ENCODE measurements around the gene ZNF821. TPM values are rescaled to one million over a fixed set of nuclear protein-coding genes. Genes with fewer than 3 reads are reported as not detected.
"Not testable (repeated sequence)": the region's sequence is repeated elsewhere in the genome, so short reads cannot be mapped to it uniquely, and the experiment has no call there.

ZNF821 gene
- total RNA-seq, 2 experiments from 2014 or later: 3.7 to 4.1 TPM

DNA sequence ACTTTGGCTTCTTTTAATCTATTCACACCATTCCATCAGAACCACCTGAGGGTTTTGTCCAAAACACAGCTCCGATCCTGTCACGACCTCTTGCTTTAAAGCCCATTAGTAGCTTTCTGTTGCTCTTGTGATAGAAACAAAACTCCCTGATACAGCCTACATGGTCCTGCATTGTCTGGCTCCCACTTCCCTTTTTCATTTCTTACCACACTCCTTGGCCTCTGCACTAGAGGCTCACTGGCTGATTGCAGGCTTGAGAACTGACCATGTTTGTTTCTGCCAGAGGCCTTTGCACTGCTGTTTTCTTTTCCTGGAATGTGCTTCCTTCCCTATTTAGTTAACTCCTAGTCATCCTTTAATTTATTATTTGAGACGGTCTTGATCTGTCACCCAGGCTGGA is 35.1 kb upstream of the ZNF821 start:
- ATAC-seq (no peak), DNase-seq (no peak)
- H3K27me3 Mint-ChIP-seq (ENCODE audit: low read depth): no peaks in the 10 kb centered on the region
- ChIA-PET POLR2A (no interaction called here), CTCF (interaction anchor here (1.2 kb wide), 1 partner anchor 36 kb away, joined by 3 read pairs; no protein-coding TSS in a partner anchor)
- H3K4me1 Mint-ChIP-seq (ENCODE audit: low read depth): peaks cover 32% of the 10 kb centered on the region
- H3K4me3 Mint-ChIP-seq: no peak overlapping the region
- peaks cover 85% of the 10 kb centered on the region for H3K36me3 Mint-ChIP-seq (ENCODE audit: low read depth)
- H3K9me3 Mint-ChIP-seq (ENCODE audit: insufficient read depth): no peaks in the 10 kb centered on the region
- H3K27ac Mint-ChIP-seq: no peak overlapping the region

GRCh38 chr16:71917900-71918299 is 33.9 kb upstream of the ZNF821 start:
- no peak for DNase-seq
- Mint-ChIP-seq H3K36me3 (ENCODE audit: low read depth) (peaks cover 81% of the 10 kb centered on the region), H3K27ac (no peak overlapping the region), H3K27me3 (ENCODE audit: low read depth) (no peaks in the 10 kb centered on the region), H3K4me1 (ENCODE audit: low read depth) (peaks cover 23% of the 10 kb centered on the region), H3K9me3 (ENCODE audit: insufficient read depth) (no peaks in the 10 kb centered on the region), H3K4me3 (no peak overlapping the region)
- CTCF ChIA-PET: interaction anchor here (2.4 kb wide), 1 partner anchor 44 kb away, joined by 10 read pairs; no protein-coding TSS in a partner anchor
- POLR2A ChIA-PET: interaction anchor here (0.6 to 1.0 kb wide), 2 partner anchors 23 to 49 kb away, joined by 3 read pairs; no protein-coding TSS in a partner anchor
- no peak for ATAC-seq

GRCh38 chr16:71916397-71916920 is 32.5 kb upstream of the ZNF821 start:
- H3K27me3 Mint-ChIP-seq (ENCODE audit: low read depth): no peaks in the 10 kb centered on the region
- ChIA-PET CTCF (interaction anchor here (1.3 to 2.4 kb wide), 2 partner anchors 34 to 45 kb away, joined by 8 to 10 read pairs; no protein-coding TSS in a partner anchor), POLR2A (no interaction called here)
- no peaks in the 10 kb centered on the region for H3K9me3 Mint-ChIP-seq (ENCODE audit: insufficient read depth)
- H3K27ac Mint-ChIP-seq: no peak overlapping the region
- peaks cover 25% of the 10 kb centered on the region for H3K4me1 Mint-ChIP-seq (ENCODE audit: low read depth)
- peaks cover 78% of the 10 kb centered on the region for H3K36me3 Mint-ChIP-seq (ENCODE audit: low read depth)
- DNase-seq (no peak), ATAC-seq (no peak)
- no peak overlapping the region for H3K4me3 Mint-ChIP-seq

DNA sequence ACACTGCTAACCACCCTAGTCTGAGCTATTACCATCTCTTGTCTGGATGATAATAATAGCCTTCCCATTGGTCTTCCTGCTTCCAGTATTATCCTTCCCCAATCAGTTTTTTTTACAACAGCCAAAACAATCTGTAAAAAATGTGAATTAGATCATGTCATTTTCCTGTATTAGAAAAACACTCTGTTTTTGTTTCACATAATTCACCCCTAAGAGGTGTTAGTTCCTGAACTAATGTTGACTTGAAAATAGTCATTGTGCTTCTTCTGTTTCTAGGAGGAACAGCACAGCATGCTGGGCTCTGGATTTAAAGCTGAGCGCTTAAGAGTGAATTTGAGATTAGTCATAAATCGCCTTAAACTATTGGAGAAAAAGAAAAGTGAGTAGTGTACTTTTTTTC is 31.4 kb upstream of the ZNF821 start:
- no peak for ATAC-seq
- Mint-ChIP-seq H3K4me3 (no peak overlapping the region), H3K9me3 (ENCODE audit: insufficient read depth) (no peaks in the 10 kb centered on the region), H3K36me3 (ENCODE audit: low read depth) (peaks cover 72% of the 10 kb centered on the region), H3K27ac (no peak overlapping the region), H3K4me1 (ENCODE audit: low read depth) (peaks cover 25% of the 10 kb centered on the region), H3K27me3 (ENCODE audit: low read depth) (no peaks in the 10 kb centered on the region)
- POLR2A ChIA-PET: no interaction called here
- DNase-seq: no peak
- CTCF ChIA-PET: no interaction called here

- ATAC-seq: no peak
- H3K27ac Mint-ChIP-seq: no peak overlapping the region
Observed at GRCh38 chr16:71914802-71915201, 30.8 kb upstream of the ZNF821 start.

DNA sequence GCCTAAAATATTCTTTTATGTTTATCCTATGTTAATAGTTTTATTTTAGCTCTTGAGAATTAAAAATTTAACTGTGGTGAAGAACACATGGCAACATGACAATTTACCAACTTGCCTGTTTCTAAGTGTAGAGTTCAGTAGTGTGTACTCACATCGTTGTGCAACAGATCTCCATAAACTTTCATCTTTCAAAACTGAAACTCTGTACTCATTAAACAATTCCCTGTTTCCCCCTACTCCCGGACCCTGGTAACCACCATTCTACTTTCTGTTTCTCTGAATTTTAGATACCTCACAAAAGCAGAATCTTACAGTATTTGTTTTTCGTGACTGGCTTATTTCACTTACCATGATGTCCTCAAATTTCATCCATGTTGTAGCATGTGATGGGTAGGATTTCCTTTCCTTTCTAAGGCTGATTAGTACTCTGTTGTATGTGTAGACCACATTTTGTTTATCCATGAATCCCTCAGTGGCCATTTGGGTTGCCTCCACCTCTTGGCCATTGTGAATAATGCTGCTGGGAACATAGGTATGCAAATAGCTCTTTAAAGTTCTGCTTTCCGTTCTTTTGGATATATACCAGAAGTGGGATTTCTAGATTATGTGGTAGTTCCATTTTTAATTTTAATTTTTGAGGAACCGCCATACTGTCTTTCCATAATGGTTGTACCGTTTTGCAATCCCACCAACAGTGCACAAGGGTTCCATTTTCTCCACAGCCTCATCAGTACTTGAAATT is 28.7 kb upstream of the ZNF821 start:
- peaks cover 28% of the 10 kb centered on the region for H3K4me1 Mint-ChIP-seq (ENCODE audit: low read depth)
- peaks cover 63% of the 10 kb centered on the region for H3K36me3 Mint-ChIP-seq (ENCODE audit: low read depth)
- H3K27ac Mint-ChIP-seq: no peak overlapping the region
- no peak overlapping the region for H3K4me3 Mint-ChIP-seq
- DNase-seq (no peak), ATAC-seq (no peak)
- H3K27me3 Mint-ChIP-seq (ENCODE audit: low read depth): no peaks in the 10 kb centered on the region
- ChIA-PET CTCF (interaction anchor here (1.6 kb wide), 1 partner anchor 49 kb away, joined by 5 read pairs; no protein-coding TSS in a partner anchor), POLR2A (interaction anchor here (0.8 kb wide), 1 partner anchor 15 kb away, joined by 3 read pairs; no protein-coding TSS in a partner anchor)
- H3K9me3 Mint-ChIP-seq (ENCODE audit: insufficient read depth): no peaks in the 10 kb centered on the region

More at GRCh38 chr16:71914802-71915201, 30.8 kb upstream of the ZNF821 start:
- Mint-ChIP-seq H3K9me3 (ENCODE audit: insufficient read depth) (no peaks in the 10 kb centered on the region), H3K27me3 (ENCODE audit: low read depth) (no peaks in the 10 kb centered on the region), H3K4me3 (no peak overlapping the region), H3K36me3 (ENCODE audit: low read depth) (peaks cover 69% of the 10 kb centered on the region), H3K4me1 (ENCODE audit: low read depth) (peaks cover 25% of the 10 kb centered on the region)
- DNase-seq: no peak
- POLR2A ChIA-PET: no interaction called here
- CTCF ChIA-PET: interaction anchor here (0.7 kb wide), 1 partner anchor 241 kb away, joined by 3 read pairs; no protein-coding TSS in a partner anchor

- H3K36me3 Mint-ChIP-seq (ENCODE audit: low read depth): peaks cover 52% of the 10 kb centered on the region
- H3K4me1 Mint-ChIP-seq (ENCODE audit: low read depth): peaks cover 31% of the 10 kb centered on the region
- H3K27ac Mint-ChIP-seq: no peak overlapping the region
- no peaks in the 10 kb centered on the region for H3K27me3 Mint-ChIP-seq (ENCODE audit: low read depth)
- ATAC-seq (no peak), DNase-seq (no peak)
- no peak overlapping the region for H3K4me3 Mint-ChIP-seq
- ChIA-PET POLR2A (interaction anchor here (0.9 kb wide), 1 partner anchor 45 kb away, joined by 3 read pairs; no protein-coding TSS in a partner anchor), CTCF (interaction anchor here (0.8 kb wide), 1 partner anchor 11 kb away, joined by 3 read pairs; no protein-coding TSS in a partner anchor)
- no peaks in the 10 kb centered on the region for H3K9me3 Mint-ChIP-seq (ENCODE audit: insufficient read depth)
Observed at GRCh38 chr16:71911121-71911520, 27.1 kb upstream of the ZNF821 start.

GRCh38 chr16:71905765-71906164 is 21.8 kb upstream of the ZNF821 start:
- Mint-ChIP-seq H3K36me3 (ENCODE audit: low read depth) (peaks cover 35% of the 10 kb centered on the region), H3K4me3 (peak overlapping the region; percentile 25), H3K27ac (peak overlapping the region; percentile 75), H3K4me1 (ENCODE audit: low read depth) (peaks cover 44% of the 10 kb centered on the region)
- POLR2A ChIA-PET: interaction anchor here (0.6 to 1.4 kb wide), 3 partner anchors 60 to 131 kb away, joined by 3 to 9 read pairs (median 5); partner anchors contain the start of gene ATXN1L
- not testable (repeated sequence) for H3K9me3 Mint-ChIP-seq (ENCODE audit: insufficient read depth); H3K27me3 Mint-ChIP-seq (ENCODE audit: low read depth); DNase-seq
- ATAC-seq: peak; percentile 47
- CTCF ChIA-PET: interaction anchor here (0.7 to 1.9 kb wide), 3 partner anchors 23 to 55 kb away, joined by 3 to 6 read pairs (median 6); no protein-coding TSS in a partner anchor

DNA sequence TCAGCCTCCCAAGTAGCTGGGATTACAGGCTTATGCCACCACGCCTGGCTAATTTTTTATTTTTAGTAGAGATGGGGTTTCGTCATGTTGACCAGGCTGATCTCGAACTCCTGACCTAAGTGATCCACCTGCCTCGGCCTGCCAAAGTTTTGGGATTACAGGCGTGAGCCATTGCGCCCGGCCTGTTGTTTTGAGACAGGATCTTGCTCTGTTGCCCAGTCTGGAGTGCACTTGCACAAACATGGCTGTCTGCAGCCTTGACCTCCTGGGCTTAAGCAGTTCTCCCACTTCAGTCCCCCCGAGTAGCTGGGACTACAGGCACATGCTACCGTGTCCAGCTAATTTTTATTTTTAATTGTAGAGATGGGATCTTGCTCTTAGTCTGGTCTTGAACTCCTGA is 20.3 kb upstream of the ZNF821 start:
- POLR2A ChIA-PET: interaction anchor here (0.6 to 1.0 kb wide), 2 partner anchors 8 to 21 kb away, joined by 3 to 7 read pairs; partner anchors contain the start of gene IST1

DNA sequence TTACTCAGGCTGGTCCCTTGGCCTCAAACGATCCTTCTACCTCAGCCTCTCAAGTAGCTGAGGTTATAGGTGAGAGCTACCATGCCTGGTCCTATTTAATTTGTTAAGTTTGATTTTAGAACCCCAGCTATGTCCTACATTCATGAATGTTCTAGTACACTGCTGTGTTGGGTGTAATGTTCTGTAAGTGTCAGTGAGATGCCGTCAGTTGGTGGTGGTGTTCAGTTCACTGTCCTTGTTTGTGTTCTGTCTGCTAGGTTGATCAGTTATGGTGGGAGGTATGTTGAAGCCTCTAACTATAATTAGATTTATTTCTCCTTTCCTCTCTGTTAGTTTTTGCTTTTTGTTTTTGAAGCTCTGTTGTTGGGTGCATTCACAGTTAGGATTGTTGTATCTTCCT is 19.6 kb upstream of the ZNF821 start:
- CTCF ChIA-PET: interaction anchor here (1.4 to 2.1 kb wide), 3 partner anchors 21 to 61 kb away, joined by 3 to 6 read pairs (median 5); no protein-coding TSS in a partner anchor
- DNase-seq (no peak), ATAC-seq (no peak)
- no peak overlapping the region for H3K4me3 Mint-ChIP-seq
- no peaks in the 10 kb centered on the region for H3K27me3 Mint-ChIP-seq (ENCODE audit: low read depth)
- H3K36me3 Mint-ChIP-seq (ENCODE audit: low read depth): peaks cover 25% of the 10 kb centered on the region
- POLR2A ChIA-PET: interaction anchor here (0.7 to 1.4 kb wide), 3 partner anchors 17 to 95 kb away, joined by 3 read pairs; partner anchors contain the start of gene AP1G1
- no peak overlapping the region for H3K27ac Mint-ChIP-seq
- peaks cover 54% of the 10 kb centered on the region for H3K4me1 Mint-ChIP-seq (ENCODE audit: low read depth)
- H3K9me3 Mint-ChIP-seq (ENCODE audit: insufficient read depth): no peaks in the 10 kb centered on the region

More for the DNA sequence above, 20.3 kb upstream of the ZNF821 start:
- no peaks in the 10 kb centered on the region for H3K9me3 Mint-ChIP-seq (ENCODE audit: insufficient read depth)
- H3K36me3 Mint-ChIP-seq (ENCODE audit: low read depth): peaks cover 28% of the 10 kb centered on the region
- CTCF ChIA-PET: interaction anchor here (1.5 to 2.1 kb wide), 2 partner anchors 22 to 57 kb away, joined by 5 to 6 read pairs; no protein-coding TSS in a partner anchor
- no peak for ATAC-seq
- no peaks in the 10 kb centered on the region for H3K27me3 Mint-ChIP-seq (ENCODE audit: low read depth)
- peak overlapping the region; percentile 30 for H3K27ac Mint-ChIP-seq
- no peak for DNase-seq
- no peak overlapping the region for H3K4me3 Mint-ChIP-seq
- H3K4me1 Mint-ChIP-seq (ENCODE audit: low read depth): peaks cover 52% of the 10 kb centered on the region

DNA sequence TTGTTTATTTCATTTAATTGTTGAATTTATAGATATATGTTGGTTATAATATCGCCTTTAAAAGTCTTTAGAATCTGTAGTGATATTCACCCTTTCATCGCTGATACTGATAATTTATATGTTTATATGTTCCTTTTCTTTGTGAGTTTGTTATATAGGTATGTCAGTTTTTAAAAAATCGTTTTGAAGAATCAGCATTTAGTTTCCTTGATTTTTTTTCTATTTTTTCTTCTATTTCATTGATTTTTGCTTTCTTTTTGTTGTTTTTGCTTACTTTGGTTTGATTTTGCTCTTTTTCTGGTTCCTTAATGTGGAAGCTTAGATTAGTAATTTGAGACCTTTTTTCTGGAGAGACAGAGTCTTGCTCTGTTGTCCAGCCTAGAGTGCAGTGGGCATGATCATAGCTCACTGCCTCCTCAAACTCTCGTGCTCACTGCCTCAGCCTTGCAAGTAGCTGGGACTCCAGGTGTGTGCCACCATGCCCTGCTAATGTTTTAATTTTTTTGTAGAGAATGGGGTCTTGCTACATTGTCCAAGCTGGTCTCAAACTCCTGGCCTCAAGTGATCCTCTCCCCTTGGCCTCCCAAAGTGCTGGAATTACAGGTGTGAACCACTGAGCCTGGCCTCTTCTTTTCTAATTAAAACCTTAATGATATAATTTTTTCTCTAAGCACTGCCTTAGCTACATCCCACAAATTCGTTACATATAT is 18.8 kb upstream of the ZNF821 start:
- POLR2A ChIA-PET: interaction anchor here (0.7 to 1.4 kb wide), 3 partner anchors 17 to 94 kb away, joined by 3 read pairs; partner anchors contain the start of gene AP1G1
- H3K27me3 Mint-ChIP-seq (ENCODE audit: low read depth): no peaks in the 10 kb centered on the region
- H3K36me3 Mint-ChIP-seq (ENCODE audit: low read depth): peaks cover 23% of the 10 kb centered on the region
- no peak for DNase-seq
- H3K4me1 Mint-ChIP-seq (ENCODE audit: low read depth): peaks cover 50% of the 10 kb centered on the region
- no peak overlapping the region for H3K27ac Mint-ChIP-seq
- H3K4me3 Mint-ChIP-seq: no peak overlapping the region
- no peak for ATAC-seq
- H3K9me3 Mint-ChIP-seq (ENCODE audit: insufficient read depth): no peaks in the 10 kb centered on the region
- CTCF ChIA-PET: interaction anchor here (0.6 to 3.3 kb wide), 6 partner anchors 9 to 60 kb away, joined by 3 to 16 read pairs (median 4); no protein-coding TSS in a partner anchor
